Measurements from ENCODE around the gene COPB1. TPM values are rescaled to one million over a fixed set of nuclear protein-coding genes. Genes with fewer than 3 reads are reported as not detected.
A peak's percentile ranks its signal among the peaks of the same experiment; 100 is the strongest.

COPB1 gene
- polyA plus RNA-seq, 1 of the 3 experiments (the other 2 are of a cell fraction), result 81.0 TPM

DNA sequence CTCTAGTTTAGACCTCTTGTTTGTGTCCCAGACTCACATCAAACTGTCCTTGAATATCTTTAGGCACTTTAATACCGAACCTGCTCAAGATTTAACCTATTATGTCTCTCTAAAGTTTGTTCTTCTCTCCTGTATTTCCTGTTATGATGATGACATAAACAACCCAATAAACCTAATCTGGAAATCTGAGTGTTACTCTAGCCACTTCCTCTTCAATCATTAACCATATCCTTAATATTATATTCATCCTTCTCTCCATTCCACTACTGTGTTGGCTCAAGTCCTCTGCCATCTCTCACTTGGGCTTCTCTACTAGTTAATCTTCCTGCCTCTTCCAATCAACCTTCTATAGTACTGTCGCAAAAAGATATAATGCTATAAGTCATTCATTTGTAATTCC is 36.0 kb downstream of the COPB1 start (continued):
- TF ChIP-seq, protein P1, sequence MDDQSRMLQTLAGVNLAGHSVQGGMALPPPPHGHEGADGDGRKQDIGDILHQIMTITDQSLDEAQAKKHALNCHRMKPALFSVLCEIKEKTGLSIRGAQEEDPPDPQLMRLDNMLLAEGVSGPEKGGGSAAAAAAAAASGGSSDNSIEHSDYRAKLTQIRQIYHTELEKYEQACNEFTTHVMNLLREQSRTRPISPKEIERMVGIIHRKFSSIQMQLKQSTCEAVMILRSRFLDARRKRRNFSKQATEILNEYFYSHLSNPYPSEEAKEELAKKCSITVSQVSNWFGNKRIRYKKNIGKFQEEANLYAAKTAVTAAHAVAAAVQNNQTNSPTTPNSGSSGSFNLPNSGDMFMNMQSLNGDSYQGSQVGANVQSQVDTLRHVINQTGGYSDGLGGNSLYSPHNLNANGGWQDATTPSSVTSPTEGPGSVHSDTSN (IDR thresholded peaks at IDR 0.05), result no peak
- TF ChIP-seq NFIC (IDR thresholded peaks at IDR 0.05; ENCODE audit: borderline replicate concordance) (no peak), JUND (IDR thresholded peaks at IDR 0.05) (no peak)

DNA sequence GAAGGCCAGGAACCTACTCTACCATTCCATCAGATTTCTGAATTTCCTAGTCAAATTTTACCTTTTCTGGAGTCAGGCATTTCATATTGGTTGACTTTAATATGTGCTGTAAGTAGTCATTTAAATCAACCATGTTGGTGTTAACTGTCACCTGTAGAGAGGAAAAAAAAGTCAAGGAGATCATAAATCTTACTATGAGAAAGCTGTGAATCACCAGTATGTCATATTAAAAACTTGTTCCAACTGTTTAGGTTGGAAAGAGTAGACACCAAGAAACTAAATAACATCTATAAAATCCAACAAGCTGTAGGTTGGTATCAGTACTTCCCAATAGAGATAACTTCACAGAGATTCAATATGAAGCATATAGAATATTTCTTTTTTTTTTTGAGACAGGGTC is 39.5 kb downstream of the COPB1 start:
- Histone ChIP-seq H3K27me3 (ENCODE audit: insufficient read depth) (no peaks in the 10 kb centered on the region), H3K79me2 (ENCODE audit: insufficient read depth) (peaks cover 16% of the 10 kb centered on the region; the same call in 1 of the 2 replicates), H3K9me3 (no peaks in the 10 kb centered on the region), H3F3A (replicated peaks; ENCODE audit: insufficient read depth) (peaks cover 74% of the 10 kb centered on the region), H3K4me2 (no peak overlapping the region), H3K9ac (no peak overlapping the region), H3K27ac (ENCODE audit: low read depth in 2 of 2, low read length in 1 of 2) (no peak overlapping the region), H4K20me1 (ENCODE audit: insufficient read depth) (no peaks in the 10 kb centered on the region), H3K4me3 (ENCODE audit: low read depth in 2 of 2, low read length in 1 of 2) (no peak overlapping the region), H3K4me1 (ENCODE audit: control insufficient read depth in 1 of 2, insufficient read depth in 2 of 2, low read depth in 1 of 2, low read length in 1 of 2) (no peaks in the 10 kb centered on the region), H2AFZ (ENCODE audit: low read depth) (no peak overlapping the region), H3K9me2 (no peaks in the 10 kb centered on the region), H3K36me3 (replicated peaks in 1 of 2; ENCODE audit: control insufficient read depth in 1 of 2, insufficient read depth in 2 of 2, low read length in 1 of 2) (peaks cover 80 to 98% of the 10 kb centered on the region in 2 experiments)
- ChIA-PET POLR2A (no interaction called here), CTCF (interaction anchor here (0.7 to 0.9 kb wide), 2 partner anchors 151 to 158 kb away, joined by 3 read pairs; no protein-coding TSS in a partner anchor)
- TF ChIP-seq CHD2 (IDR thresholded peaks at IDR 0.05; ENCODE audit: low read length, partially characterized antibody), result no peak
- TF ChIP-seq, protein P1 (IDR thresholded peaks at IDR 0.05), result 0 out of 2 replicates have a peak, but pooled peaks have one; percentile 9
- no peak for DNase-seq

DNA sequence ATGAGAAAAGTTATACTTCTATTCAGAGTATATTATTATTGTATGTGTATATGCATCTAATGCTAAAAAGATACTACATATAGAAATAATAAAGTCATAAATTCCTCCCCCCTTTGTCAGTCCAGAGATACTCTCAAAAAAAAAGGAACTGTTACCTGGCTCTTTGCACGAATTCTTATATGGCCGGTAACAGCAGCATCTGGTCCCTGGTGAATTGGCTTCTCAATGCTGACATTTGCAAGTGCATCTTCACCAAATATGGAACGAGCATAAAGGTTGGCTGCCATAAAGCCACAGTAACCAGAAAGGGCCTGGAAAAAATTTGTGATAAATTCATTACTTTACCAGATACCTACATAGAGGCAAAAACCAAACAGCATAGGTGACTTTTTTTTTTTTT is 41.2 kb downstream of the COPB1 start:
- H3F3A ChIP-seq (replicated peaks; ENCODE audit: insufficient read depth), result peaks cover 68% of the 10 kb centered on the region
- H3K9me2 ChIP-seq, result no peaks in the 10 kb centered on the region
- H3K4me2 ChIP-seq, result no peak overlapping the region
- no peak overlapping the region for H3K9ac ChIP-seq
- ChIA-PET POLR2A (no interaction called here), CTCF (no interaction called here)
- no peak overlapping the region for H3K4me3 ChIP-seq (ENCODE audit: low read depth in 2 of 2, low read length in 1 of 2)
- no peak overlapping the region for H2AFZ ChIP-seq (ENCODE audit: low read depth)
- H3K27me3 ChIP-seq (ENCODE audit: insufficient read depth), result no peaks in the 10 kb centered on the region
- TF ChIP-seq NRF1 (IDR thresholded peaks at IDR 0.05; ENCODE audit: low read depth, low read length) (no peak), FOXM1 (IDR thresholded peaks at IDR 0.05; ENCODE audit: low read depth) (no peak), GABPA (IDR thresholded peaks at IDR 0.05; ENCODE audit: low read depth) (no peak), POLR2AphosphoS5 (IDR thresholded peaks at IDR 0.05; ENCODE audit: low read depth, low read length) (no peak), ELF1 (IDR thresholded peaks at IDR 0.05) (no peak), FOXJ3 (CRISPR knock-in tag; IDR thresholded peaks at IDR 0.05) (no peak), MXI1 (IDR thresholded peaks at IDR 0.05; ENCODE audit: low read depth, low read length) (no peak), MEF2A (IDR thresholded peaks at IDR 0.05; ENCODE audit: borderline replicate concordance, low read depth) (no peak), SMC3 (IDR thresholded peaks at IDR 0.05; ENCODE audit: low read depth, low read length) (no peak), TCF12 (IDR thresholded peaks at IDR 0.05) (no peak), RAD21 (IDR thresholded peaks at IDR 0.05; ENCODE audit: low read length) (no peak), SIN3A (IDR thresholded peaks at IDR 0.05; ENCODE audit: borderline replicate concordance, low read depth, low read length) (no peak)
- TF ChIP-seq, protein P2, sequence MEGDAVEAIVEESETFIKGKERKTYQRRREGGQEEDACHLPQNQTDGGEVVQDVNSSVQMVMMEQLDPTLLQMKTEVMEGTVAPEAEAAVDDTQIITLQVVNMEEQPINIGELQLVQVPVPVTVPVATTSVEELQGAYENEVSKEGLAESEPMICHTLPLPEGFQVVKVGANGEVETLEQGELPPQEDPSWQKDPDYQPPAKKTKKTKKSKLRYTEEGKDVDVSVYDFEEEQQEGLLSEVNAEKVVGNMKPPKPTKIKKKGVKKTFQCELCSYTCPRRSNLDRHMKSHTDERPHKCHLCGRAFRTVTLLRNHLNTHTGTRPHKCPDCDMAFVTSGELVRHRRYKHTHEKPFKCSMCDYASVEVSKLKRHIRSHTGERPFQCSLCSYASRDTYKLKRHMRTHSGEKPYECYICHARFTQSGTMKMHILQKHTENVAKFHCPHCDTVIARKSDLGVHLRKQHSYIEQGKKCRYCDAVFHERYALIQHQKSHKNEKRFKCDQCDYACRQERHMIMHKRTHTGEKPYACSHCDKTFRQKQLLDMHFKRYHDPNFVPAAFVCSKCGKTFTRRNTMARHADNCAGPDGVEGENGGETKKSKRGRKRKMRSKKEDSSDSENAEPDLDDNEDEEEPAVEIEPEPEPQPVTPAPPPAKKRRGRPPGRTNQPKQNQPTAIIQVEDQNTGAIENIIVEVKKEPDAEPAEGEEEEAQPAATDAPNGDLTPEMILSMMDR (IDR thresholded peaks at IDR 0.05), result no peak
- TF ChIP-seq, protein P1 (IDR thresholded peaks at IDR 0.05), result no peak
- TF ChIP-seq, protein P3, sequence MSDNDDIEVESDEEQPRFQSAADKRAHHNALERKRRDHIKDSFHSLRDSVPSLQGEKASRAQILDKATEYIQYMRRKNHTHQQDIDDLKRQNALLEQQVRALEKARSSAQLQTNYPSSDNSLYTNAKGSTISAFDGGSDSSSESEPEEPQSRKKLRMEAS (IDR thresholded peaks at IDR 0.05; ENCODE audit: low read depth), result no peak
- TF ChIP-seq, protein P4, sequence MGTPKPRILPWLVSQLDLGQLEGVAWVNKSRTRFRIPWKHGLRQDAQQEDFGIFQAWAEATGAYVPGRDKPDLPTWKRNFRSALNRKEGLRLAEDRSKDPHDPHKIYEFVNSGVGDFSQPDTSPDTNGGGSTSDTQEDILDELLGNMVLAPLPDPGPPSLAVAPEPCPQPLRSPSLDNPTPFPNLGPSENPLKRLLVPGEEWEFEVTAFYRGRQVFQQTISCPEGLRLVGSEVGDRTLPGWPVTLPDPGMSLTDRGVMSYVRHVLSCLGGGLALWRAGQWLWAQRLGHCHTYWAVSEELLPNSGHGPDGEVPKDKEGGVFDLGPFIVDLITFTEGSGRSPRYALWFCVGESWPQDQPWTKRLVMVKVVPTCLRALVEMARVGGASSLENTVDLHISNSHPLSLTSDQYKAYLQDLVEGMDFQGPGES (IDR thresholded peaks at IDR 0.05; ENCODE audit: low read depth, low read length), result no peak
- TF ChIP-seq, protein P5, sequence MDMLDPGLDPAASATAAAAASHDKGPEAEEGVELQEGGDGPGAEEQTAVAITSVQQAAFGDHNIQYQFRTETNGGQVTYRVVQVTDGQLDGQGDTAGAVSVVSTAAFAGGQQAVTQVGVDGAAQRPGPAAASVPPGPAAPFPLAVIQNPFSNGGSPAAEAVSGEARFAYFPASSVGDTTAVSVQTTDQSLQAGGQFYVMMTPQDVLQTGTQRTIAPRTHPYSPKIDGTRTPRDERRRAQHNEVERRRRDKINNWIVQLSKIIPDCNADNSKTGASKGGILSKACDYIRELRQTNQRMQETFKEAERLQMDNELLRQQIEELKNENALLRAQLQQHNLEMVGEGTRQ (IDR thresholded peaks at IDR 0.05; ENCODE audit: borderline replicate concordance, low read depth, low read length), result no peak
- peaks cover 62 to 89% of the 10 kb centered on the region in 2 experiments for H3K36me3 ChIP-seq (replicated peaks in 1 of 2; ENCODE audit: control insufficient read depth in 1 of 2, insufficient read depth in 2 of 2, low read length in 1 of 2)
- H3K27ac ChIP-seq (ENCODE audit: low read depth in 2 of 2, low read length in 1 of 2), result no peak overlapping the region
- no peaks in the 10 kb centered on the region for H3K9me3 ChIP-seq
- H3K4me1 ChIP-seq (ENCODE audit: control insufficient read depth in 1 of 2, insufficient read depth in 2 of 2, low read depth in 1 of 2, low read length in 1 of 2), result no peaks in the 10 kb centered on the region
- 95% methylated on average over 3 of the region's 3 CpGs for WGBS (ENCODE audit: low lambda C conversion rate)
- H4K20me1 ChIP-seq (ENCODE audit: insufficient read depth), result no peaks in the 10 kb centered on the region
- H3K79me2 ChIP-seq (ENCODE audit: insufficient read depth), result peaks cover 10% of the 10 kb centered on the region; the same call in 1 of the 2 replicates
- no peak for DNase-seq
